Medulla oblongata (tissue), 1 donor: ENCODE measurements around the gene TMEM119.
"Not testable (repeated sequence)": the region's sequence is repeated elsewhere in the genome, so short reads cannot be mapped to it uniquely, and the experiment has no call there.

Experiments used
- DNase-seq: peaks from one replicate; pipeline ENCODE4 v3.0.0-alpha.2; 2015; ENCODE audit errors: extremely low spot score

Gene TMEM119

DNA sequence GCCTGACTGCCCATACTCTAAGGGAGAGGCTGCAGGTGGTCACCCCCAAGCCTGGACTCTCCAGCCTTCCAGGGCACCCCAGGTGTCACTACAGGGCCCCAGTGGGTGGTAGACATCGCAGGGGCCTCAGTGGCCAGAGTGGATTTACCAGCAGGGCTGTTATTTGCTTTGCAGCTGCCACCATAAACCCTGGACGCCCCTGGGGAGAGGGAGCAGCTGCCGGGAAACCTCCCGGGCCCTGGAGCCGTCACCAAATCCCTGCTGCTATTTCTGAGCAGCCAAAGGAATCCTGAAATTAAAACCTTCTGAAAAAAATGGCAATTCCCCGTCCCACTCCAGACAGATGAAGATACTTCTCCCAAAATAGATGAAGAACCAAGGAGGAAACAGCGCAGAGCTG lies 13.9 kb downstream of the TMEM119 start:
- no peak for DNase-seq

DNA sequence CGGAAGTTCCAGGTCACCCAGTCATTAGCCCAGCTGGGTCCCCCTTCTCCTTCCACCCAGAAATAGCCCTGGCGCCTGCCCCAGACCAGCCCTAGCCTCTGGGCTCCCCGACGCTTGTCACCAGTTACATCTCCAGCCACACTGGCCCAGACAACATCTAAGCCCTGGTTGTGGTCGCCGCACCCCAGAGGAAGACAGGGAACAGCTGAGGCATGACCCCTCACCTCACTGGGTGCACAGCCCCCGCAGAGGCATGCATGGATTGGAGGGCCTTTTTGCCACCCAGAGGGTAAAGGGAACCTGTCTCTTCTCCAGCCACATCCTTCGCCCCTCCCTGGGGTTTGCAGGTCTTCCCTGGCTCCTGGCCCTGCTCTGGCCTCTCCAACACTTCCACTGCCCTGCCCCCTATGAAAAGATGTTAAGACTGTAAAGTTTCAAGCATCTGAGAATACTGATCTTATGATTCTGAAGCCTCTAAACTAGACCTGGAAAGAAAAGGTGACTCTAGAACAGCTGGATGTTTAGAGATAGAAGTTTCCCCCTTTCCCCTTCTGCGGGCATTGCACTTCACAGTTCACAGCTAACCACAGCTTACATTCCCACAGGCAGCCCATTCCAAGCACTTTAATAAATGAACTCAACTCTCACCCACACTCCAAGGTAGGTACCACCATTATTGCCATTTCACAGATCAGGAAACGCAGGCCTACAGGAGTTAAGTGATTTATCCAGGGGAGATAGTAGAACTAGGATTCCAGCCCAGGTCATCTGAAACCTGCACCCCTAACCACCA lies 14.7 kb downstream of the TMEM119 start:
- no peak for DNase-seq

DNA sequence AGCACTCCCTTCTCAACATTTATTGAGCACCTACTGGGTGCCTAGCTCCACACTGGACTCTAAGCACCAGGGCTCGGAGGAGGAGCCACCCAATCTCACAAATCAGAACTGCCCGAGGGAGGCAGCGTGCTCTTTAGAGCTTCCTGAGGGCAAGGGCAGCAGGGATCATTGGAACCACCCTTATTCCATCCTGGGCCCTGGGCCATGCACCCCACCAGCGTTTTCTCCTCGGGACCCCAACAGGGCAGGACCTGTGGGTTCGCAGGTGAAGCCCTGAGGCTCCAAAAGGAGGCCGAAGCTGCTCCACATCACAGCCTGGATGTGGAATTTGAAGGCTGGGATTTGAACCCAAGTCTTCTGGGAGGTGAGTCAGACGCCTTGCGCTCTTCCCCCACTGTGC lies 15.4 kb downstream of the TMEM119 start:
- DNase-seq = no peak

DNA sequence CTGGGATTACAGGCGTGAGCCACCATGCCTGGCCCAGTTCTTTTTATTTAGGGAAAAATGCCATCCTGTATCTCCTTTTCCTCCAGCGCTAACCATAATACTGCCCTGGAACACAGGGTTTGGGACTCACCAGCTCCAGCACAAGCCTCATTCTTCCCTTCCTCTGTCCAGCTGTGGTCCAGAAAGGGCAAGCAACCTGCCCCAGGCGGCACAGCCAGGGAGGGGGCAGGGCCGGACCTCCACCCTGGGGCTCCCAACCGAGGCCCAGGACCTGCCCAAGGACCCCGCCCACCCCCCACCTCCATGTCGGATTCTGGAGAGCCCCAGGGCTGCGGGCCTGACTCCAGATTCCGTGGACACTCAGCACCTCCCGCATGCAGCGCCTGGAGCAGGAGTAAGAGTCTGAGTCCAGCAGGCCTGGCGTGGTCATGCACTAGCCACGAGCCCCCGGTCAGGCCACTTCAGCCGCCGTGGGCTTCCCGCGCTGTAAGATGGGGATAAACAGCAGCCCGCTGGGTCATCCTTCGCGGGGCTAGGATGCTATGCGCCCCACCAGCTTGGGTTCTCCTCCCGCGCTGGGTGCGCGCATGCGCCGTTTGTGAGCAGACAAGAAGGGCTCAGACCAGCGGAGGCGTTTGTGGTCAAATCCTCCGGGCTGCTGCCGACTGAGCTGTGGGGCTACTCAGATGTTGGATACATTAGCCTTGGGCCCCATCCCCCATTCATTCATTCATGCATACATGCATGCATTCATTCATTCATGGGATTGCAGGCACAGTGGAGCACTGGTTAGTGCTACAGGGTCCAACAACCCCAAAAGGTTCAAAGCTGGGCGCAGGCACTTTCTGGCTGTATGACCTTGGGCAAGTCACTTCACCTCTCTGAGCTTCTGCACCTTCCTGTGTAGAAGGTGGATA lies 16.3 kb downstream of the TMEM119 start:
- no peak for DNase-seq

DNA sequence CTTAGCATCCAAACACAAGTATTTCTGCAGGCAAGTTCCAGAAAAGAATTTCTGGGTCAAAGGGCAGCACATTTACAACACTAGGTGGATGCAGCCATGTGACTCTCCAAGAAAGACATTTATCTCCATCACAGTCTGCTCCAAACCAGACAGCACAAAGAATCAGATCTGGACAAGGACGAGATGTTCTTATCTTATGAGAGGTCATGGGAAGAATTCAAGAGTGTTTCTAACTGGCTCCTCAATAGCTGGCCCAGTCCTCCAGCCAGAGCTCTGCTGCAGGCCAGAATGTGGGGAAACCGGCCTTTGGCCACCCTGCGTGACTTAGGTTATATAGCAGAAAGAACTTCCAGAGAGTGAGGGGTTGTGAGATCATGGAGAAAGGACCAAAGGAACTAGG lies 17.4 kb downstream of the TMEM119 start:
- no peak for DNase-seq

DNA sequence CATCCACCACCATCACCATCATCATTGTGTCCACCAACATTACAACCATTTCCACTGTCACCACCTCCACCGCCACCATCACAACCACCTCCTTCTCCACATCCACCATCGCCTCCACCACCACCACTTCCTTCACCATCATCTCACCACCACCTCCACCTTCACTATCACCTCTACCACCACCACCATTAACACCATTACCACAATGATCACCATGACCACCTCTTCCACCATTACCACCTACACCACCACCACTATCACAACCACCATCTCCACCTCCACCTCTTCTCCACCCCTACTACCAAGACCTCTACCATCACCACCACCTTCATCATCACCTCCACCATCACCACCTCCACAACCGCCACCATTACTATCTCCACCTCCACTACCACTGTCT lies 19.1 kb downstream of the TMEM119 start:
- DNase-seq = no peak

DNA sequence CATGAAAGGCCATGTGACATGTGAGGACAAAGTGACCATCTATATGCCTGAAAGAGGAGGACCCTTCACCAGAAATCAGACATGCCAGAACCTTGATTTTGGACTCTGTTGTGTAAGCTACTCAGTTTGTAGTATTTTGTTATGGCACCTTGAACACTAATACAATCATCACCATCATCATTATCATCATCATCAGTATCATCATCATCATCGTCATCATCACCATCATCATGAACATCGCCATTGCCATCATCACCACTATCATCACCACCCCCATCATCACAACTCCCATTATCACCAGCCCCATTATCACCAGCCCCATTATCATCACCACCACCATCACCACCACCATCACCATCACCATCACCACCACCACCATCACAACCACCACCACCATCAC lies 19.6 kb downstream of the TMEM119 start:
- DNase-seq = no peak

DNA sequence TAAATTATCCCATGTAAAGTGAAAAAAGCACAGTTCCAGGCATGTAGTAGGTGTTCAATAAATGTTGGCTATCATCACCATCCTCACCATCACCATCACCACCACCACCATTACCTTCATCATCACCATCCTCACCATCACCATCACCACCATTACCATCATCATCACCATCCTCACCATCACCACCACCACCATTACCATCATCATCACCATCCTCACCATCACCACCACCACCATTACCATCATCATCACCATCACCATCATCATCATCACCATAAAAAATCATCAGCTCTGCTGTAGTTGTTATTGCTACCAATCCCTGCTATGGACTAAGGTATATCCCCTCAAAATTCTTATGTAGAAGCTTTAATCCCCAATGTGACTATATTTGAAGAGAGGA lies 20.4 kb downstream of the TMEM119 start:
- no peak for DNase-seq

DNA sequence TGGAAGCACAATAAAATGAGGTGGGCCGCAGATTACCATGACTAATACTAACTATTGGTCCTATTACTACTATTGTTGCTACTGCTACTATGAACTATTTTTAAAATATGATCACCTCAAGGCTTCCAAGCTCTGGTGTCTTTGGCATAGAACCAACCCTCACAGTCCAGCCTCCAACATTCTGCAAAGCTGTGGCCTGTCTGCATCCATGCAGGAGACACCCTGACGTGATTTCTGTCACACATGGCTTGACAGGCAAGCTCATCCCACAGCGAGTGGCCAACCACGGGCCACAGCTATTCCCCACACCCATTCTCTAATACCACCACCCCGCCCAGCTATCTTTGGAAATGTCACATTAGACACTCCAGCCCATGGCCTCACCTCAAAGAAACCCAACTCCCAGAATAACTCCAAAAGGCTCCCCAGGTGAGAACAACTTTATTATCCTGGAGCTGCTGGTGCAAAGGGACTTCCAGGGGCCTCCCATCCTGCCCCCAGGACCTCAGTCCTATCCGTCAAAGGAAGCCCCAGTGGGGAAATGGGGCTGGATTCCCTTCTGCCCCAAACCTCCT lies 21.1 kb downstream of the TMEM119 start:
- no peak for DNase-seq

DNA sequence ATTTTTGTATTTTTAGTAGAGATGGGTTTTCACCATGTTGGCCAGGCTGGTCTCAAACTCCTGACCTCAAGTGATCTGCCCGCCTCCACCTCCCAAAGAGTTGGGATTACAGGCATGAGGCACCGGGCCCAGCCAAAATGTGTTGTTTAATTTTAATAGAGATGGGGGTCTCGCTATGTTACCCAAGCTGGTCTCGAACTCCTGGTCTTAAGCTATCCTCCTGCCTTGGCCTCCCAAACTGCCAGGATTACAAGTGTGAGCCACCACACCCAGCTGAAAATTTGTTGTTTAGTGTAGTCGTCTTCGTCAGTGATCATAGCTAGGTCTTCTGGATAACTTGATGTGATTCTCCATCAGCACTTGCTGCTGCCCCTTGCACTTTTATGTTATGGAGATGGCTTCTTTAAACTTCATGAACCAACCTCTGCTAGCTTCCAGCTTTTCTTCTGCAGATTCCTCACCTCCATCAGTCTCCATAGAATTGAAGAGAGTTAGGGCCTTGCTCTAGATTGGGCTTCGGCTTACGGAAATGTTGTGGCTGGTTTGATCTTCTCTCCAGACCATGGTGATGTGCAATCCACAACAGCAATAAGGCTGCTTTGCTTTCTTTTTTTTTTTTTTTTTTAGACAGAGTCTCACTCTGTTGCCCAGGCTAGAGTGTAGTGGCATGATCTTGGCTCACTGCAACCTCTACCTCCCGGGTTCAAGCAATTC lies 22.5 kb downstream of the TMEM119 start:
- no peak for DNase-seq

DNA sequence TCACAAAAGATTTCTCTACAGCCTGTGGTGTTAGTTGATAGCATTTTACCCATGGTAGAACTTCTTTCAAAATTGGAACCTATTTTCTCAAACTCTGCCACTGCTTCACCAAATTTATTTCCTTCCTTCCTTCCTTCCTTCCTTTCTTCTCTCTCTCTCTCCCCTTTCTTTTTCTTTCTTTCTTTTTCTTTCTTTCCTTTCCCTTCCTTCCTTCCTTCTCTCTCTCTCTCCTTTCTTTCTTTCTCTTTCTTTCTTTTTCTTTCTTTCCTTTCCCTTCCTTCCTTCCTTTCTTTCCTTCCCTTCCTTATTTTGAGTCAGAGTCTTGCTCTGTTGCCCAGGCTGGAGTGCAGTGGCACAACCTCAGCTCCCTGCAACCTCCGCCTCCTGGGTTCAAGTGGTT lies 23.6 kb downstream of the TMEM119 start:
- not testable (repeated sequence) for DNase-seq

DNA sequence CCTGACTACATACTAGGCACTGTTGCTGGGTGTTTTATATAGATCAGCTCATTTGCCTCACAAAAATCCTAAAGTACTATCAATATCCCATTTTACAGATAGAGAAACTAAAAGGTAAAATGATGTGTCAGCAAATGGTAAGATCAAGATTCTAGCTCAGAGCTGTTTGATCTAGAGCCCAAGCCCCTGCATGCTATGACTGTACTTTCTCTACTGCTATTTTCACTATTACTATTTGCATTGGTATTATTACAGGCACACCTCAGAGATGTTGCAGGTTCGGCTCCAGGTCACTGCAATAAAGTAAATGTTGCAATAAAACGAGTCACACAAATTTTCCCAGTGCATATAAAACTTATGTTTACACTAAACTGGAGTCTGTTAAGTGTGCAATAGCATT lies 24.6 kb downstream of the TMEM119 start:
- DNase-seq = no peak

DNA sequence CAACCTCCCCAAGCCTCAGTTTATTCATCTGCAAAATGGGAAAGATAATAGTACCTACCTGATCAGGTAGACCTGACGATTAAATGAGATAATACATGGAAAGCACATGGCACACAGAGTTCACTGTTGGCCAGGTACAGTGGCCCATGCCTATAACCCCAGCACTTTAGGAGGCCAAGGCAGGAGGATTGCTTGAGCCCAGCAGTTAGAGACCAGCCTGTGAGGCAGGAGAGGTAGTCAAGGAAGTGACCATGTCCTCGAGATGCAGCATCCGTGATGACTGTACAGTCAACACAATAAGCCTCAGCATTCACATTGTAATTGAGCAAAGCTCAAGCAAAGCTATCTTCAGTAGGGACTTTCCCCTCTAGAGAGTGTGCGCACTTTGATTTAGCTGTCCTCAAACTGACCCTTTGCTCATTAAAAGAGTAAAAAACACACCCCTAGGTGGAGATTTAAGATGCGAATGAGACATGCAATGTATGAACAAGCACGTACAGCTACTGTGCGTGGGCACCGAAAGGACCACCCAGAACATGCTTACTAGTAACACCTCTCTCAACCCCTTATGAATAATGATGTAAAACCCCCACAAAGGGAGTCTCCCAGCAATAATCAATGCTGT lies 25.6 kb downstream of the TMEM119 start:
- DNase-seq = no peak

DNA sequence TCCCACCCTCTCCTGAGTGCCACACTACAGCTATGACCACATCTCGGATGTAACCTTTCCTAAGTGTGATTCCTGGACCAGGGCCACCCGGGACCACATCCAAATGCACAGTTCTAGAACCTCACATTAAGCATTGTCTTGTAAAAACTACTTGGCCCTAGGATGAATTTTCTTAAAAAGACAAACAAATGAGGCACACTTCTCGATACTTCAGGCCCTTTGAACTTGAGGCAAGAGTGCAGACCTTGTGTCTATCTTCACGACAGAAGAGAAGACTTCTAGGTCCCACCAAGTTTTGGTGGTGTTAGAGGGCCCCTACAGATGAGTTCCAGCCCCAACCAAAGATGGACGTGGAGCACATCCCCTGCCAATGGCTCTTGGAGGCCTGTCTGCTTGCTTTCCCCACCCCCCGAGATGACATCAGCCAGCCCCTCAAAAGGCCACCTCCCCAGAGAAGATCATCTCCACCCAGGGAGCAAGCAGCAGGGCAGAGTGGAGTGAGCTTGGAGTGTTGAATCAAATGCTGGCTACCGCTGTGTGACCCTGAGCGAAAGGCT lies 26.2 kb downstream of the TMEM119 start:
- no peak for DNase-seq

DNA sequence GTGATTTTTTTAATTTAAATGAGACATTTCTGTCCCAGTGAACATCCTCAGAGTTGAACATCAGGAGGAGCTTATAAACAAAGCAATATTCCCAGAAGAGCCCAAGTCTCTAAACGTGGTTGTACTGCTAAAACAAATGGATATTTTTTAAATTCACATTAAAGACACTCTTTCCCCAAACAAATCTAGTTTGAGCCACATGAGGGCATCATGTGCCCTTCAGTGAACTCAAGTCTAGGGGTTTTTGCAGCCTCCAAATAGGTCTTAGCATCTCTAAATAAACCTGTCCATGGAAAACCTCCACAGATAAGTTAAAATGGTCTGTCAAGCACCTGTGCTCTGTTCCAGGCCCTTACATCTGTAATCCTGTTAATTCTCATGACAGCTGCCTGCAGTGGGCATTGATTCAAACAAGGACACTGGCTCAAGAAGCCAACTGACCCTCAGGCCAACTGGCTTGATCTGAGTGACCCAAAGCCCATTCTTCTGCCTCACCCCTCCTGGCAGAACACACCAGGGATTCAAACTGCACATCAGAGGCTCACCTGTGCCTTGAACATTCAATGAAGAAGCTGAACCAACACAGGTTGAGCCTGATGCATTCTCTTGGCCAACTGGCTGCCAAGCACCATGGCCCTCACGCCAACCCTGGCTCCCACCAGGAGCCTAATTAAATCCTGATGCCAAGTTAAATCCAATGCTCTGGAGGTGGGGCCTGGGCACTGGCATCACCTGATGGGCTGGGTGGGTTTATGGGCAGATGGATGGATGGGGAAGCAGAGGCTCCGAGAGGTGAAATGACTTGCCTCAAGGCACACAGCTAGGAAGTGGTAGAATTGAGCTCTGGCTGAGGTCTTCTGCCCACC lies 26.9 kb downstream of the TMEM119 start:
- peak; percentile 64 for DNase-seq

DNA sequence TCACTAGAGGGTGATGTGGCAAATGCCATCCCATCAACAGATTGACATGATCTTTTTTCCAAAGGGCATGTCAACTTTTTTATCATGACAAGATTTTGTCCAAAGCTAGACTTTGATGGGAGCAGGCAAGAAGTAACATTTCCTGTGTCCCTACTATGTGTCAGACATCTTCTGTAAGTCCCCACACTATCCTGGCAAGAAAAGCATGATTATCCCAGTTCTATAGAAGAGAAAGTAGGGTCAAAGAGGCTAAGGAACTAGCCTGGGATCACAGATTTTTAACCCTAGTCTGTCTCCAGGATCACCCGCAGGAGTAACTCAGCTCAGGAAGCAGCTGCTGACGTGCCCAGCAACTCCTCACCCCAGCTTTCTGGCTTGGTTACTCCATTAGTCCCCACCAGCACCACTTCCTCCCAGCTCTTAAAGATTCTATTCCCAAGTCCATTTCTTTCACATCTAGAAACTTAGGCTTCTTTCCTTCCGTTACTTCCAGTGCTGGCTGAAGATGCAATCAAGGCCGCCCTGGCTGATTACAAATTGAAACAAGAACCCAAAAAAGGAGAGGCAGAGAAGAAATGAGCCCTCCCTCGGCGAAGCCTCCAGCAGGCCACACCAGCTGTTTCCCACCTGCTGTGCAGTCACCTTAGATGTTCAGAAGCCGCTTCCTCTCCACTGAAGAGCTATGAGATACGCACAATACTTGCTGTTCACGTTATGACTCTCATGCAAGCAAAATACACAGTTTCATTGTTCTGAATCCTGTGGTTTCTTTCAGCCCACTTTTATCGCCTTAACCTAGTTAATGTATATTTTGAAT lies 29.3 kb downstream of the TMEM119 start:
- no peak for DNase-seq

DNA sequence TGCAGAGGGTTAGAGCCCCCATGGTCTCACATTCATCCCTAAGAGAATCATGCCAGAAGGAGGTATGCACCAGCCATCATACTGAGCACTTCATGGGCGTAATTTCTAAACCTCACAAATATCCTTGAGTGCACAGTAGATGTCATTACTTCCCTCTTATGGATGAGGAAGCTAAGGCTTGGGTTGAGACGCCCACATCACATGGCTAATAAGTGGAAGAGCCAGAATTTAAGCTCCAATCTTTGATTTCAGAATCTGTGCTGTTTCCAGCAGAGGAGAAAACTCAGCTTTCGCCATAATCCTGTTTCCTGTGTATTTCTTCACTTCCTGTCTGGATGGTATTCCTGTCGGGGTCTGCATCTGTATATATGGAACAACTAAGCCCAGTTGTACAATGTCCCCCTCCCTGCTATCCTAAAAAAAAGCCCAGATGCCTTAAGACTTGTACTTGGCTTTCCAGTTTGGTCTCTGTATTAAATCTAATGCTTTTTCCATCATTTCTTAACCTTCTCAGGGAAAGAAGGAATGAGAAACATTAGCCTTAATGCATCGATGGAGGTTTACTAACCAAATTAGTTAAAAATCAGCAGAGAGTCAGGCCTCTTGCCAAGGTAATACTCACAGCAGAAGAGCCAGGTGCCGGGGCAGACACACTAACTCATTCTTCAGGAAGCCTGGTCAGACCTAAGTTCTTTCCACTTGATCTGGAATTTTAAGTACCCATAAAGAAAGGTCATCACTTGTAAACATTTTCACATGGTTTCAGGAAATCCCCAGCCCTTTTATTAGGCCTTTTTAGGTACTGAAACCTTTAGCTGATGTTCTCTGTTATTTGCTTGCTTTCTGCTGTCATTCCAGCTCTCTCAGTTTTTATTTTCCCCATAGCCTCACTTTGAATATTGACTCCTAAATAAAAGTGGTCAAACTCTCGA lies 30.2 kb downstream of the TMEM119 start:
- peak; percentile 67 for DNase-seq

DNA sequence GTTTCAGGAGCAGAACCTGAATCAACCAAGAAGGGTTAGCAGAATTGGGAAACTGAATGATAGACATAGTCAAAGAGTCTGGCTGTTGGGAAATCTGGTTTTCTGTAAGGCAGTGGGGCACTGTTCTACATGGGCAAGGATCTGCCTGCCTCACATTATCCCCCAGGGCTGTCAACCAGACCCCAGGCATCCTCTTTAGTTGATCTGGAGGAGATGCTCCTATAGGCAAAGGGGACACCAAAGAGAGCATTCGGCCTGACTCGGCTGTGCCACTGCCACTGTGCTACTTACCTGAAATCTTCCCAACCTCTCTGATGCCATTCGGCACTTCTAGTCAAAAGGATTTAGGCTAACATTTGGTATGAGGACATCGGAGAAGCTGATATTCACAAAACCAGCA lies 31.4 kb downstream of the TMEM119 start:
- DNase-seq = no peak
